Thyroid gland (tissue), 4 donors: ENCODE data around the gene MYLK.

Experiments
- CTCF ChIP-seq, 6 experiments: fragments of 200-600 bp in 3 of 6; fragments of 450-650 bp in 3 of 6; sonication (generic) in 3 of 6; IDR thresholded peaks; one replicate each; pipeline ENCODE4 v1.5.1; 2016 to 2019; ENCODE audit warnings: antibody characterized with exemption in 6 of 6, mild to moderate bottlenecking in 2 of 6, inconsistent platforms in 1 of 6, moderate library complexity in 1 of 6
- POLR2A ChIP-seq, 2 donors: fragments of 450-650 bp; IDR thresholded peaks; one replicate each; pipeline ENCODE4 v1.6.1; 2017; ENCODE audit warnings: antibody characterized with exemption in 2 of 2, mild to moderate bottlenecking in 2 of 2, moderate library complexity in 1 of 2

- TF ChIP-seq POLR2A (IDR thresholded peaks at IDR 0.05) (no peak), CTCF (IDR thresholded peaks at IDR 0.05) (no peak)
These were observed 35.2 kb upstream of the MYLK start for GRCh38 chr3:123919353-123919752.
